DOHH2 (cell line): ENCODE results near the gene UBE2D4.

Experiments
- EZH2phosphoT487 ChIP-seq: fragments of 200-600 bp; sonication (generic); IDR thresholded peaks from 2 replicates; pipeline ENCODE4 v1.6.1; 2017; ENCODE audit warnings: borderline replicate concordance, mild to moderate bottlenecking, antibody characterized with exemption, low read length, moderate library complexity, mixed read lengths
- TF ChIP-seq, protein P1 (sequence below): fragments of 200-600 bp; sonication (generic); IDR thresholded peaks from one replicate; pipeline ENCODE4 v1.5.1; 2014; ENCODE audit warnings: antibody characterized with exemption, mild to moderate bottlenecking, low read depth, low read length; ENCODE audit not compliant: poor library complexity, severe bottlenecking

DNA sequence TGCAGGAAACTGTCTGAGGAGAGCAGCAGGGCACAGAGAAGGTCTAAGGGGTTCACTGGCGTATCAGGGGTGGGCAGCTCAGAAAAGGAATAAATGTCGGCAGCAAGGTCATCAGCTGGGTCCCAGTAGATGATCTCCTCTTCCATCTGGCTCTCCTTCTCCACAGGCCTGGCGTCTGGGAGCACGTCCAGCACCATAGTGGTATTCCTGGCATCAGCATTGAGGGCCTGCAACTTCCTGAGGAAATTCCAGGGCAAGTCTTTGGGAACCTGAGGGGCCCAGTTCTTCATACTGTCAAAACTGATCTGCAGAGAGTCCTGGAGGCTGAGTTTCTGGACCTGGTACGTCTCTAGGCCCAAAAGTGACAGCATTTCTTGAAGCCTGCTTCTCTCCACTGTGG is 47.4 kb upstream of the UBE2D4 start:
- TF ChIP-seq, protein P1, sequence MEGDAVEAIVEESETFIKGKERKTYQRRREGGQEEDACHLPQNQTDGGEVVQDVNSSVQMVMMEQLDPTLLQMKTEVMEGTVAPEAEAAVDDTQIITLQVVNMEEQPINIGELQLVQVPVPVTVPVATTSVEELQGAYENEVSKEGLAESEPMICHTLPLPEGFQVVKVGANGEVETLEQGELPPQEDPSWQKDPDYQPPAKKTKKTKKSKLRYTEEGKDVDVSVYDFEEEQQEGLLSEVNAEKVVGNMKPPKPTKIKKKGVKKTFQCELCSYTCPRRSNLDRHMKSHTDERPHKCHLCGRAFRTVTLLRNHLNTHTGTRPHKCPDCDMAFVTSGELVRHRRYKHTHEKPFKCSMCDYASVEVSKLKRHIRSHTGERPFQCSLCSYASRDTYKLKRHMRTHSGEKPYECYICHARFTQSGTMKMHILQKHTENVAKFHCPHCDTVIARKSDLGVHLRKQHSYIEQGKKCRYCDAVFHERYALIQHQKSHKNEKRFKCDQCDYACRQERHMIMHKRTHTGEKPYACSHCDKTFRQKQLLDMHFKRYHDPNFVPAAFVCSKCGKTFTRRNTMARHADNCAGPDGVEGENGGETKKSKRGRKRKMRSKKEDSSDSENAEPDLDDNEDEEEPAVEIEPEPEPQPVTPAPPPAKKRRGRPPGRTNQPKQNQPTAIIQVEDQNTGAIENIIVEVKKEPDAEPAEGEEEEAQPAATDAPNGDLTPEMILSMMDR = no peak
- no peak for TF ChIP-seq EZH2phosphoT487
